Non-pigmented ciliary epithelial cell (primary cell): ENCODE measurements around the gene P2RX2.

Source experiments
- DNase-seq: peaks from one replicate; pipeline ENCODE4 v3.0.0-alpha.2; 2010; ENCODE audit warnings: low read depth

Gene P2RX2

GRCh38 chr12:132638541-132639408 lies 20.2 kb downstream of the P2RX2 start:
- DNase-seq: peak; percentile 15

- no peak for DNase-seq
Measured at GRCh38 chr12:132639956-132640520, 21.5 kb downstream of the P2RX2 start.

- DNase-seq: no peak
Measured at GRCh38 chr12:132640936-132641335, 22.4 kb downstream of the P2RX2 start.

GRCh38 chr12:132641811-132642650 lies 23.5 kb downstream of the P2RX2 start:
- DNase-seq: no peak

- DNase-seq: no peak
Measured at GRCh38 chr12:132642846-132643835, 24.6 kb downstream of the P2RX2 start.

GRCh38 chr12:132646850-132647249 lies 28.3 kb downstream of the P2RX2 start:
- DNase-seq: no peak

GRCh38 chr12:132647858-132648257 lies 29.3 kb downstream of the P2RX2 start:
- DNase-seq: no peak

- DNase-seq: no peak
Measured at GRCh38 chr12:132648616-132649225, 30.1 kb downstream of the P2RX2 start.

GRCh38 chr12:132649226-132649945 lies 30.8 kb downstream of the P2RX2 start:
- no peak for DNase-seq

- DNase-seq: no peak
Measured at GRCh38 chr12:132651444-132652100, 33.0 kb downstream of the P2RX2 start.

GRCh38 chr12:132653567-132654290 lies 35.2 kb downstream of the P2RX2 start:
- DNase-seq: no peak

GRCh38 chr12:132657004-132657727 lies 38.6 kb downstream of the P2RX2 start:
- DNase-seq: no peak

- no peak for DNase-seq
Measured at GRCh38 chr12:132658149-132658894, 39.7 kb downstream of the P2RX2 start.

GRCh38 chr12:132659146-132659545 lies 40.6 kb downstream of the P2RX2 start:
- DNase-seq: no peak

GRCh38 chr12:132660052-132660451 lies 41.5 kb downstream of the P2RX2 start:
- DNase-seq: no peak

- DNase-seq: no peak
Measured at GRCh38 chr12:132660996-132661395, 42.4 kb downstream of the P2RX2 start.

- DNase-seq: no peak
Measured at GRCh38 chr12:132661972-132662371, 43.4 kb downstream of the P2RX2 start.
